SK-N-SH (cell line): ENCODE measurements around the gene CSNK1D. TPM values are rescaled to one million over a fixed set of nuclear protein-coding genes. Genes with fewer than 3 reads are reported as not detected.

Experiments
- CTCF ChIA-PET: fragments of 300-600, 350-600 bp; formaldehyde crosslinking; extraction: SDS; loops from one replicate; lab custom pipeline; 2021; lab: Yijun Ruan, JAX
- POLR2A ChIA-PET: fragments of 350-600 bp; sonication (Branson Sonifier 250); formaldehyde crosslinking; extraction: SDS; loops from one replicate; lab custom pipeline; 2020; ENCODE audit warnings: antibody characterized with exemption, inconsistent platforms; lab: Yijun Ruan, JAX
- DNase-seq: peaks from one replicate; pipeline ENCODE4 v3.0.0; 2012
- H2AFZ ChIP-seq: fragments of 200-600 bp; sonication (generic); 2 replicates; pipeline ENCODE4 v1.8.1; 2016; ENCODE audit warnings: antibody characterized with exemption, mild to moderate bottlenecking, low read depth
- H3F3A ChIP-seq: fragments of 200-600 bp; sonication (generic); replicated peaks from 2 replicates; pipeline ENCODE3; 2016; ENCODE audit warnings: antibody characterized with exemption, mild to moderate bottlenecking; ENCODE audit not compliant: insufficient read depth
- H3K27ac ChIP-seq, 2 experiments: fragments of 200-500 bp in 1 of 2; fragments of 200-600 bp in 1 of 2; sonication (Bioruptor generic) in 1 of 2; sonication (generic), shearing (Covaris generic) in 1 of 2; 2 replicates each; pipeline versions ENCODE4 v1.5.1 to v1.6.1; 2014 to 2016; ENCODE audit warnings: low read depth in 2 of 2, inconsistent platforms in 1 of 2, low read length in 1 of 2, mild to moderate bottlenecking in 1 of 2, mixed read lengths in 1 of 2
- H3K27me3 ChIP-seq: fragments of 200-600 bp; sonication (generic), shearing (Covaris generic); 2 replicates; pipeline ENCODE4 v1.6.1; 2016; ENCODE audit warnings: mixed run types; ENCODE audit not compliant: insufficient read depth
- H3K36me3 ChIP-seq, 2 experiments: fragments of 200-500 bp in 1 of 2; fragments of 200-600 bp in 1 of 2; sonication (Bioruptor generic) in 1 of 2; sonication (generic) in 1 of 2; replicated peaks in 1 of 2; 2 replicates each; pipeline versions ENCODE3 to v1.5.1; 2014 to 2016; ENCODE audit warnings: low read length in 1 of 2, mild to moderate bottlenecking in 1 of 2; ENCODE audit not compliant: insufficient read depth in 2 of 2, control insufficient read depth in 1 of 2
- H3K4me1 ChIP-seq, 2 experiments: fragments of 200-500 bp in 1 of 2; fragments of 200-600 bp in 1 of 2; sonication (Bioruptor generic) in 1 of 2; sonication (generic), shearing (Covaris generic) in 1 of 2; 2 replicates each; pipeline versions ENCODE4 v1.5.1 to v1.6.1; 2014 to 2016; ENCODE audit warnings: low read depth in 1 of 2, low read length in 1 of 2, mixed run types in 1 of 2; ENCODE audit not compliant: insufficient read depth in 2 of 2, control insufficient read depth in 1 of 2
- H3K4me2 ChIP-seq: fragments of 200-600 bp; sonication (generic), shearing (Covaris generic); 2 replicates; pipeline ENCODE4 v1.6.1; 2017; ENCODE audit warnings: mixed run types
- H3K4me3 ChIP-seq, 2 experiments: fragments of 200-500 bp in 1 of 2; fragments of 200-600 bp in 1 of 2; sonication (Bioruptor generic) in 1 of 2; sonication (generic), shearing (Covaris generic) in 1 of 2; 2 replicates each; pipeline versions ENCODE4 v1.5.1 to v1.8.1; 2014 to 2016; ENCODE audit warnings: low read depth in 2 of 2, inconsistent platforms in 1 of 2, low read length in 1 of 2, mild to moderate bottlenecking in 1 of 2, mixed read lengths in 1 of 2, moderate library complexity in 1 of 2
- H3K79me2 ChIP-seq: fragments of 200-600 bp; sonication (generic); 2 replicates; pipeline ENCODE4 v1.8.1; 2017; ENCODE audit warnings: mild to moderate bottlenecking; ENCODE audit not compliant: insufficient read depth
- H3K9ac ChIP-seq: fragments of 200-600 bp; sonication (generic); 2 replicates; pipeline ENCODE4 v1.6.1; 2017; ENCODE audit warnings: mixed run types
- H3K9me2 ChIP-seq: fragments of 200-600 bp; sonication (generic); 2 replicates; pipeline ENCODE4 v1.6.1; 2017; ENCODE audit warnings: mixed run types
- H3K9me3 ChIP-seq: fragments of 200-600 bp; sonication (generic); 2 replicates; pipeline ENCODE4 v1.6.1; 2017; ENCODE audit warnings: mixed run types, mild to moderate bottlenecking, moderate library complexity
- H4K20me1 ChIP-seq: fragments of 200-600 bp; sonication (generic); 2 replicates; pipeline ENCODE4 v1.6.1; 2017; ENCODE audit warnings: mild to moderate bottlenecking, mixed run types; ENCODE audit not compliant: insufficient read depth
- CTCF ChIP-seq: fragments of 200-600 bp; sonication (generic); IDR thresholded peaks from 2 replicates; pipeline ENCODE4 v1.6.1; 2017; ENCODE audit warnings: antibody characterized with exemption, mild to moderate bottlenecking, moderate library complexity
- EP300 ChIP-seq, 2 experiments: IDR thresholded peaks; 2 replicates each; pipeline versions ENCODE4 v1.4.0 to v1.6.1; 2012; ENCODE audit warnings: borderline replicate concordance in 1 of 2, low read depth in 1 of 2, low read length in 1 of 2
- EZH2phosphoT487 ChIP-seq: fragments of 200-600 bp; sonication (generic); IDR thresholded peaks from 2 replicates; pipeline ENCODE4 v1.6.1; 2017; ENCODE audit warnings: low read depth, mixed run types, mild to moderate bottlenecking, antibody characterized with exemption, moderate library complexity, borderline replicate concordance
- GATA2 ChIP-seq: sonication (generic); formaldehyde crosslinking; IDR thresholded peaks from 2 replicates; pipeline ENCODE4 v1.5.0; 2020; ENCODE audit warnings: mild to moderate bottlenecking, missing genetic modification reagents
- JUND ChIP-seq: IDR thresholded peaks from 2 replicates; pipeline ENCODE4 v1.4.0; 2012
- MEF2A ChIP-seq: IDR thresholded peaks from 2 replicates; pipeline ENCODE4 v1.4.0; 2012; ENCODE audit warnings: low read depth, borderline replicate concordance
- POLR2AphosphoS5 ChIP-seq: IDR thresholded peaks from 2 replicates; pipeline ENCODE4 v1.6.1; 2012; ENCODE audit warnings: low read depth, low read length
- RAD21 ChIP-seq: IDR thresholded peaks from 2 replicates; pipeline ENCODE4 v1.6.1; 2012; ENCODE audit warnings: mild to moderate bottlenecking, low read length
- SIN3A ChIP-seq: IDR thresholded peaks from 2 replicates; pipeline ENCODE4 v1.6.1; 2012; ENCODE audit warnings: low read depth, mild to moderate bottlenecking, low read length, moderate library complexity, borderline replicate concordance
- SMC3 ChIP-seq: IDR thresholded peaks from 2 replicates; pipeline ENCODE4 v1.6.1; 2012; ENCODE audit warnings: low read depth, low read length, improper control_type of control experiment
- TAF1 ChIP-seq: IDR thresholded peaks from 2 replicates; pipeline ENCODE4 v1.6.1; 2012; ENCODE audit warnings: low read depth, mild to moderate bottlenecking, low read length, moderate library complexity, borderline replicate concordance
- TCF12 ChIP-seq: IDR thresholded peaks from 2 replicates; pipeline ENCODE4 v1.4.0; 2012
- TEAD4 ChIP-seq: IDR thresholded peaks from 2 replicates; pipeline ENCODE4 v1.4.0; 2012; ENCODE audit warnings: mild to moderate bottlenecking, borderline replicate concordance; ENCODE audit not compliant: insufficient read depth
- ZBTB33 ChIP-seq: IDR thresholded peaks from 2 replicates; pipeline ENCODE4 v1.4.0; 2012; ENCODE audit warnings: low read depth, borderline replicate concordance
- WGBS: methylation state at CpG from one replicate; pipeline ENCODE4 v1.1.6; 2017; ENCODE audit warnings: low lambda C conversion rate; 5-methylcytosine and 5-hydroxymethylcytosine counted together
- polyA plus RNA-seq, 3 experiments: library from polyadenylated mRNA; depleted of rRNA; stranded (reverse); fragments of >200 nt; gene quantifications; 2 replicates each; pipeline ENCODE4 v1.2.3, GENCODE V29; 2012

CSNK1D gene
- polyA plus RNA-seq, 1 of the 3 experiments (the other 2 are of a cell fraction) = 216 TPM

- TF ChIP-seq ZBTB33 = no peak
- TF ChIP-seq EP300 (IDR thresholded peaks at IDR 0.05; ENCODE audit: borderline replicate concordance in 1 of 2, low read depth in 1 of 2, low read length in 1 of 2) = no peak
- TF ChIP-seq TCF12 = no peak
- no peak for TF ChIP-seq CTCF
- TF ChIP-seq EZH2phosphoT487 = no peak
- no peak for TF ChIP-seq TEAD4
- TF ChIP-seq SIN3A = no peak
- TF ChIP-seq RAD21 = no peak
- no peak for TF ChIP-seq GATA2 (CRISPR knock-in tag)
- no peak for TF ChIP-seq SMC3
- TF ChIP-seq MEF2A = no peak
- no peak for TF ChIP-seq POLR2AphosphoS5
- TF ChIP-seq TAF1 = no peak
- TF ChIP-seq JUND = no peak
- ChIA-PET CTCF (interaction anchor here (0.6 to 10.9 kb wide), 47 partner anchors 9 to 522 kb away, joined by 3 to 153 read pairs (median 5); partner anchors contain the start of genes CD7, CSNK1D, HEXD and OGFOD3), POLR2A (interaction anchor here (1.0 to 1.9 kb wide), 3 partner anchors 14 to 57 kb away, joined by 3 to 5 read pairs (median 5); no protein-coding TSS in a partner anchor)
- Histone ChIP-seq H3K79me2 (peaks cover 80% of the 10 kb centered on the region), H3K4me2 (no peak overlapping the region), H3K9me2 (no peaks in the 10 kb centered on the region), H3K4me3 (no peak overlapping the region), H4K20me1 (peaks cover 64% of the 10 kb centered on the region), H3K9me3 (no peaks in the 10 kb centered on the region), H3K27ac (no peak overlapping the region; a peak in 1 of 4 replicates), H3K4me1 (peaks cover 15 to 27% of the 10 kb centered on the region in 2 experiments; a peak in 3 of 4 replicates), H2AFZ (no peak overlapping the region), H3K9ac (no peak overlapping the region), H3F3A (peaks cover 16% of the 10 kb centered on the region), H3K36me3 (peaks cover 17 to 42% of the 10 kb centered on the region in 2 experiments), H3K27me3 (no peaks in the 10 kb centered on the region)
- no peak for DNase-seq
- 66% methylated on average over 8 of the region's 15 CpGs for WGBS
Observed at GRCh38 chr17:82235775-82236141, 37.7 kb downstream of the CSNK1D start.
